Parathyroid adenoma (tissue), 2 donors: Measurements from ENCODE around the gene TCF19.

Experiments
- H2AFZ ChIP-seq: fragments of 300-600 bp; sonication (generic); one replicate; pipeline ENCODE4 v1.7.0; 2017; ENCODE audit warnings: antibody characterized with exemption, mild to moderate bottlenecking
- H3K27ac ChIP-seq: fragments of 300-600 bp; sonication (generic); one replicate; pipeline ENCODE4 v1.7.0; 2017
- H3K27me3 ChIP-seq: fragments of 300-600 bp; sonication (generic); one replicate; pipeline ENCODE4 v1.7.0; 2017; ENCODE audit warnings: low read length; ENCODE audit not compliant: control insufficient read depth, insufficient read depth
- H3K36me3 ChIP-seq: fragments of 300-600 bp; sonication (generic); one replicate; pipeline ENCODE4 v1.7.0; 2017; ENCODE audit warnings: low read length; ENCODE audit not compliant: control insufficient read depth, insufficient read depth
- H3K4me1 ChIP-seq: fragments of 300-600 bp; sonication (generic); one replicate; pipeline ENCODE4 v1.7.0; 2017; ENCODE audit warnings: control low read depth
- H3K4me2 ChIP-seq: fragments of 300-600 bp; sonication (generic); one replicate; pipeline ENCODE4 v1.7.0; 2017; ENCODE audit warnings: low read length
- H3K4me3 ChIP-seq: fragments of 300-600 bp; sonication (generic); one replicate; pipeline ENCODE4 v1.7.0; 2017; ENCODE audit warnings: low read depth, low read length
- H3K79me2 ChIP-seq: fragments of 300-600 bp; sonication (generic); one replicate; pipeline ENCODE4 v1.7.0; 2017; ENCODE audit warnings: control low read depth
- H3K9ac ChIP-seq: fragments of 300-600 bp; sonication (generic); one replicate; pipeline ENCODE4 v1.7.0; 2017; ENCODE audit warnings: mild to moderate bottlenecking
- H3K9me3 ChIP-seq: fragments of 300-600 bp; sonication (generic); one replicate; pipeline ENCODE4 v1.7.0; 2017; ENCODE audit warnings: low read length; ENCODE audit not compliant: control insufficient read depth
- TF ChIP-seq, protein P1 (sequence below): fragments of 300-600 bp; sonication (generic); IDR thresholded peaks from one replicate; pipeline ENCODE4 v1.7.0; 2017; ENCODE audit warnings: antibody characterized with exemption, mild to moderate bottlenecking
- donor health status: primary hyperparathyroidism.

Gene TCF19

DNA sequence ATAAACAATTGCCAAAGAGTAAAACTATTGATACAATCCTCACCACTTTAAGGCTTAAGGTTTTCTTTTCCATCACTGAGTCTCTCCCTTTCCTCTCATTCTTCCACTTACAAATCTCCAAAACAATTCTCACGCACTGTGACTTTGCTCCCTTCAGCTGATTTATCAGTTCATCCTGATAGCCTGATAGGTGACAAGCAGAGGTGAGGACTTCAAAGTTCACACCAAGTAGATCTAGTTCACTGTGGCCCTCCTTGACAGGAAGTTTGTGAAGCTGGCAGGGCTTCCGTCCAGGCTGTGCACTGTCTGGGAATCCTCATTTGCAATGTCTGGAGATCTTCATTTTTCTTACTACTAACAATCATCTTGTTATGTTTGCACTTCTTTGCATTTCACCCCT, 47.2 kb downstream of the TCF19 start:
- no peak overlapping the region for H3K4me3 ChIP-seq
- no peaks in the 10 kb centered on the region for H3K4me1 ChIP-seq
- no peaks in the 10 kb centered on the region for H3K79me2 ChIP-seq
- H3K4me2 ChIP-seq: no peak overlapping the region
- H3K9me3 ChIP-seq: no peaks in the 10 kb centered on the region
- TF ChIP-seq, protein P1, sequence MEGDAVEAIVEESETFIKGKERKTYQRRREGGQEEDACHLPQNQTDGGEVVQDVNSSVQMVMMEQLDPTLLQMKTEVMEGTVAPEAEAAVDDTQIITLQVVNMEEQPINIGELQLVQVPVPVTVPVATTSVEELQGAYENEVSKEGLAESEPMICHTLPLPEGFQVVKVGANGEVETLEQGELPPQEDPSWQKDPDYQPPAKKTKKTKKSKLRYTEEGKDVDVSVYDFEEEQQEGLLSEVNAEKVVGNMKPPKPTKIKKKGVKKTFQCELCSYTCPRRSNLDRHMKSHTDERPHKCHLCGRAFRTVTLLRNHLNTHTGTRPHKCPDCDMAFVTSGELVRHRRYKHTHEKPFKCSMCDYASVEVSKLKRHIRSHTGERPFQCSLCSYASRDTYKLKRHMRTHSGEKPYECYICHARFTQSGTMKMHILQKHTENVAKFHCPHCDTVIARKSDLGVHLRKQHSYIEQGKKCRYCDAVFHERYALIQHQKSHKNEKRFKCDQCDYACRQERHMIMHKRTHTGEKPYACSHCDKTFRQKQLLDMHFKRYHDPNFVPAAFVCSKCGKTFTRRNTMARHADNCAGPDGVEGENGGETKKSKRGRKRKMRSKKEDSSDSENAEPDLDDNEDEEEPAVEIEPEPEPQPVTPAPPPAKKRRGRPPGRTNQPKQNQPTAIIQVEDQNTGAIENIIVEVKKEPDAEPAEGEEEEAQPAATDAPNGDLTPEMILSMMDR: no peak
- no peak overlapping the region for H3K9ac ChIP-seq
- H3K36me3 ChIP-seq: no peaks in the 10 kb centered on the region
- no peak overlapping the region for H3K27ac ChIP-seq
- H2AFZ ChIP-seq: no peak overlapping the region
- no peaks in the 10 kb centered on the region for H3K27me3 ChIP-seq

DNA sequence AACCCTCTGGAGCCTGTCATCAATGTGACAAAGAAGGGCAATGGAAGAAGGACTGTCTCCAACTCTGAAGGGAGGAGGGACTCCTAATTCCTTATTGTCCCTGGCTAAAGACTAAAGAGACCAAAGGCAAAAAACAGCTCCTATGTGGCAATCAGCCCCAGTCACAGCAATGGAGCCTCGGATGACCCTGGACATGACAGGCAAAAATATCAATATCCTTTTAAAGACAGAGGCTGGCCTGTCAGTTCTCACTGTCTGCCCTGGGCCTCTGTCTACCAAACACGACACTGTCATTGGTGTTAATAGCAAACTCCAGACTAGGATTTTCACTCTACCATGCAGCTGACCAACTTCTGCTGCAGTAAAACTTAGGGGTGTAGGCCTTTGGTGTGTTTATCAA, 50.1 kb downstream of the TCF19 start:
- no peaks in the 10 kb centered on the region for H3K9me3 ChIP-seq
- no peaks in the 10 kb centered on the region for H3K27me3 ChIP-seq
- H2AFZ ChIP-seq: no peak overlapping the region
- no peaks in the 10 kb centered on the region for H3K79me2 ChIP-seq
- no peak overlapping the region for H3K4me3 ChIP-seq
- no peaks in the 10 kb centered on the region for H3K36me3 ChIP-seq
- H3K9ac ChIP-seq: no peak overlapping the region
- TF ChIP-seq, protein P1: no peak
- no peaks in the 10 kb centered on the region for H3K4me1 ChIP-seq
- H3K4me2 ChIP-seq: no peak overlapping the region
- no peak overlapping the region for H3K27ac ChIP-seq

- Histone ChIP-seq H3K4me3 (no peak overlapping the region), H3K36me3 (no peaks in the 10 kb centered on the region), H3K9me3 (no peaks in the 10 kb centered on the region), H3K27ac (no peak overlapping the region), H3K9ac (no peak overlapping the region), H2AFZ (no peak overlapping the region), H3K4me1 (no peaks in the 10 kb centered on the region), H3K4me2 (no peak overlapping the region), H3K27me3 (no peaks in the 10 kb centered on the region), H3K79me2 (no peaks in the 10 kb centered on the region)
- TF ChIP-seq, protein P1: no peak
These were observed 50.7 kb downstream of the TCF19 start for GRCh38 chr6:31209137-31209536.

DNA sequence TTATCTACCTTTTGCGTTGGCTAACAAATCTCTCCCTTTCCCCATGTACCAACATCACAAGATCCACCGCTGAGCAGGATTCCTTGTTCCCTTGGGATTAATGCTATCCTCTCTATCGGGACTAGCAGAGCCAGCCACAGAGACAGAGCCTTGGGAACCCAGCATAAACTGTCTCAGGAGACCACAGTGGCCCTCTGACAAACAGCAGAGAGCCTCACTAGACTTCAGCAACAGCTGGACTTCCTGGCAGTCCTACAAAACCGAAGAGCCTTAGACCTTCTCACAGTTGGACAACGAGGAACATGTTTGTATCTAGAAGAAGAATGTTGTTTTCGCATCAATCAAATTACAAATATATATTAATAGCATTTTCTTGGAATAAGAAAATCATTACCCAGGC, 51.7 kb downstream of the TCF19 start:
- no peaks in the 10 kb centered on the region for H3K36me3 ChIP-seq
- no peaks in the 10 kb centered on the region for H3K79me2 ChIP-seq
- TF ChIP-seq, protein P1: no peak
- H3K4me3 ChIP-seq: no peak overlapping the region
- no peak overlapping the region for H2AFZ ChIP-seq
- no peaks in the 10 kb centered on the region for H3K27me3 ChIP-seq
- no peaks in the 10 kb centered on the region for H3K9me3 ChIP-seq
- no peak overlapping the region for H3K9ac ChIP-seq
- H3K27ac ChIP-seq: no peak overlapping the region
- no peak overlapping the region for H3K4me2 ChIP-seq
- H3K4me1 ChIP-seq: no peaks in the 10 kb centered on the region

DNA sequence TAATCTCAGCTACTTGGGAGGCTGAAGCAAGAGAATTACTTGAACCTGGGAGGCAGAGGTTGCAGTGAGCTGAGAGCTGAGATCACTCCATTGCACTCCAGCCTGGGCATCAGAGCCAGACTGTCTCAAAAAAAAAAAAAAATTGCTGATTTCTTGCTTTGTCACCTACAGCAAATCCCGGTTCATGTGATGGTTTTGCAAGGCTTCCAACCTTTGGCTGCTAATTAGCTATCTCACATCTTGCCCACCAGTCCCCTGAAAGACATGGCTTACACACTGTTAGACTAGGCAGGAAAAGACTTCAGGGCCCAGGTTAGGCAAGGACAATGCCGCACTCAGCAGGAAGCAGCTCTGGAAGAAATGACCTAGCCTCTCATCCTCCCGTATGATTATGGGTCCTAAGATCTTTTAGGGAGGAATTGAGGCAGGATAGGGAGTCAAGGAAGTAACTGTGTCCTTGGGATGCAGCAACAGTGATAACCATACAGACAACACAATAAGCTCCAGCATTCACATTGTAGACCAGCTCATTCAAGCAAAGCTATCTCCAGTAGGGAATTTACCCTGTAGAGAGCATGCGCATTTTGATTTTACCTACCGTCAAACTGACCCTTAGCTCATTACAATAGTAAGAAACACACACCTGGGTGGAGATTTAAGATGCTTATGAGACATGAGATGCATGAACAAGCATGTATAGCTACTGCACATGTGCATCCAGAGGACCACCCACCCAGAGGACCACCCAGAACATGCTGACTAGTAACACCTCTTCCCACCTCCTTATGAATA, 52.5 kb downstream of the TCF19 start:
- Histone ChIP-seq H2AFZ (no peak overlapping the region), H3K27ac (no peak overlapping the region), H3K4me3 (no peak overlapping the region), H3K9ac (no peak overlapping the region), H3K27me3 (no peaks in the 10 kb centered on the region), H3K4me2 (no peak overlapping the region), H3K4me1 (no peaks in the 10 kb centered on the region), H3K36me3 (no peaks in the 10 kb centered on the region), H3K79me2 (no peaks in the 10 kb centered on the region), H3K9me3 (no peaks in the 10 kb centered on the region)
- TF ChIP-seq, protein P1: no peak
